DND-41 (cell line): Measurements from ENCODE around the gene LYRM2.

Experiments used
- CTCF ChIP-seq: IDR thresholded peaks from 2 replicates; pipeline ENCODE4 v1.5.1; 2012; ENCODE audit warnings: borderline replicate concordance, low read length, moderate library complexity, mild to moderate bottlenecking; ENCODE audit not compliant: poor library complexity, severe bottlenecking; ENCODE audit errors: extremely low read depth
- EZH2 ChIP-seq: IDR thresholded peaks from 3 replicates; pipeline ENCODE4 v1.6.1; 2012; ENCODE audit warnings: borderline replicate concordance, low read depth, mild to moderate bottlenecking, moderate library complexity, low read length, inconsistent platforms; ENCODE audit not compliant: severe bottlenecking

- TF ChIP-seq CTCF: no peak
- TF ChIP-seq EZH2: no peak
These were observed 63.0 kb downstream of the LYRM2 start for GRCh38 chr6:89575562-89575960.
